Kidney (tissue), 14 donors: ENCODE measurements around the gene WNK3. TPM values are rescaled to one million over a fixed set of nuclear protein-coding genes. Genes with fewer than 3 reads are reported as not detected.

Source experiments
- DNase-seq, 5 donors: peaks; one replicate each; pipeline ENCODE4 v3.0.0-alpha.2; 2013 to 2020
- FAIRE-seq: peaks from 2 replicates; lab custom pipeline; 2012; peaks lifted over from hg19 to GRCh38; lab: Jason Lieb, UNC
- H3K27ac ChIP-seq, 2 donors: one replicate each; pipeline ENCODE4 v1.7.0; 2013; ENCODE audit warnings: low read depth in 2 of 2, low read length in 2 of 2, inconsistent platforms in 1 of 2
- H3K27me3 ChIP-seq: one replicate; pipeline ENCODE4 v1.7.1; 2013; ENCODE audit warnings: low read length, inconsistent platforms; ENCODE audit not compliant: control insufficient read depth, insufficient read depth
- H3K36me3 ChIP-seq, 3 donors: one replicate each; pipeline versions ENCODE4 v1.7.0 to v1.7.1; 2013; ENCODE audit warnings: low read length in 3 of 3, control low read depth in 1 of 3, inconsistent platforms in 1 of 3; ENCODE audit not compliant: insufficient read depth in 3 of 3, control insufficient read depth in 2 of 3
- H3K4me1 ChIP-seq, 3 donors: one replicate each; pipeline versions ENCODE4 v1.7.0 to v1.7.1; 2013; ENCODE audit warnings: low read length in 3 of 3, inconsistent platforms in 1 of 3, low read depth in 1 of 3; ENCODE audit not compliant: control insufficient read depth in 2 of 3, insufficient read depth in 2 of 3
- H3K4me3 ChIP-seq, 3 donors: one replicate each; pipeline versions ENCODE4 v1.7.0 to v1.8.1; 2013; ENCODE audit warnings: low read length in 3 of 3, control low read depth in 1 of 3, inconsistent platforms in 1 of 3
- H3K9ac ChIP-seq, 3 donors: one replicate each; pipeline versions ENCODE4 v1.7.0 to v1.7.1; 2013; ENCODE audit warnings: low read length in 3 of 3, control low read depth in 1 of 3, inconsistent platforms in 1 of 3
- H3K9me3 ChIP-seq, 3 donors: one replicate each; pipeline versions ENCODE4 v1.7.0 to v1.7.1; 2013; ENCODE audit warnings: low read length in 3 of 3, control low read depth in 1 of 3, inconsistent platforms in 1 of 3; ENCODE audit not compliant: control insufficient read depth in 2 of 3, insufficient read depth in 1 of 3
- CTCF ChIP-seq: IDR thresholded peaks from 3 replicates; pipeline ENCODE4 v1.5.1; 2012; ENCODE audit warnings: mild to moderate bottlenecking, moderate library complexity, borderline replicate concordance; ENCODE audit not compliant: insufficient read depth; ENCODE audit errors: extremely low read depth
- intact Hi-C: fragments of 100-400 bp; cut with DNase I; formaldehyde crosslinking; loops from one replicate; pipeline ENCODE4 v1.11.1; 2022
- polyA plus RNA-seq: library from polyadenylated mRNA; stranded (reverse); fragments of 350-450 nt; fragmentation: Illumina TruSeq; extraction: RNeasy Lipid Tissue Mini Kit (QIAGEN cat#74804); gene quantifications from one replicate; pipeline ENCODE4 v1.2.3, GENCODE V29; 2014; ENCODE audit warnings: low read depth, low replicate concordance; ENCODE audit not compliant: insufficient read depth
- total RNA-seq: library from RNA; stranded (reverse); fragmentation: NEBNext Ultra II Directional; extraction: Animal tissue kit (Norgen Biotek cat#: 25700); gene quantifications from one replicate; pipeline ENCODE4 v1.2.1, GENCODE V29; 2021
- donor health status: control.
- donor health status: control.
- donor health status: control.
- donor health status: control.
- donor health status: control.
- donor health status: DM: yes; HTN: yes; CAD: no.
- donor health status: Normal renal cell carcinoma (clear cell type).

The WNK3 gene
- total and polyA plus RNA-seq, 2 donors from 2014 or later = 0.75 to 5.6 TPM

- Histone ChIP-seq H3K27me3 (no peaks in the 10 kb centered on the region), H3K9me3 (no peaks in the 10 kb centered on the region), H3K4me1 (no peaks in the 10 kb centered on the region), H3K27ac (no peak overlapping the region), H3K9ac (no peak overlapping the region), H3K36me3 (no peaks in the 10 kb centered on the region), H3K4me3 (no peak overlapping the region)
- no peak for TF ChIP-seq CTCF
- intact Hi-C loops = no loop called here
- FAIRE-seq = peak; percentile 46
- no peak for DNase-seq
These were observed 66.1 kb downstream of the WNK3 start for GRCh38 chrX:54291758-54292157.

GRCh38 chrX:54288968-54289367 lies 68.9 kb downstream of the WNK3 start:
- H3K4me1 ChIP-seq = no peaks in the 10 kb centered on the region
- no peak overlapping the region for H3K27ac ChIP-seq
- no peak for TF ChIP-seq CTCF
- DNase-seq = no peak
- H3K4me3 ChIP-seq = no peak overlapping the region
- H3K9me3 ChIP-seq = no peaks in the 10 kb centered on the region
- no peak for FAIRE-seq
- no peaks in the 10 kb centered on the region for H3K36me3 ChIP-seq
- no peak overlapping the region for H3K9ac ChIP-seq
- intact Hi-C loops = no loop called here
- no peaks in the 10 kb centered on the region for H3K27me3 ChIP-seq

- no peaks in the 10 kb centered on the region for H3K9me3 ChIP-seq
- no peak overlapping the region for H3K4me3 ChIP-seq
- no peak overlapping the region for H3K9ac ChIP-seq
- H3K27me3 ChIP-seq = no peaks in the 10 kb centered on the region
- FAIRE-seq = no peak
- no peaks in the 10 kb centered on the region for H3K4me1 ChIP-seq
- H3K36me3 ChIP-seq = no peaks in the 10 kb centered on the region
- TF ChIP-seq CTCF = no peak
- no peak for DNase-seq
- intact Hi-C loops = no loop called here
- H3K27ac ChIP-seq = no peak overlapping the region
These were observed 69.6 kb downstream of the WNK3 start for GRCh38 chrX:54288277-54288676.

GRCh38 chrX:54281676-54282075 lies 76.2 kb downstream of the WNK3 start:
- no peaks in the 10 kb centered on the region for H3K36me3 ChIP-seq
- TF ChIP-seq CTCF = no peak
- H3K9me3 ChIP-seq = no peaks in the 10 kb centered on the region
- no peak overlapping the region for H3K9ac ChIP-seq
- H3K27me3 ChIP-seq = no peaks in the 10 kb centered on the region
- H3K4me3 ChIP-seq = no peak overlapping the region
- FAIRE-seq (no peak), DNase-seq (no peak)
- no peaks in the 10 kb centered on the region for H3K4me1 ChIP-seq
- intact Hi-C loops = no loop called here
- H3K27ac ChIP-seq = no peak overlapping the region
